Endodermal cell (in vitro differentiated cells): ENCODE measurements around the gene CHMP1A. TPM values are rescaled to one million over a fixed set of nuclear protein-coding genes. Genes with fewer than 3 reads are reported as not detected.

Experiments
- DNase-seq: peaks from one replicate; pipeline ENCODE4 v3.0.0-alpha.2; 2017
- H3K27ac ChIP-seq: 2 replicates; pipeline ENCODE4 v1.5.1; 2013; ENCODE audit warnings: mild to moderate bottlenecking, low read depth, low read length, moderate library complexity
- H3K27me3 ChIP-seq: 2 replicates; pipeline ENCODE4 v1.6.1; 2013; ENCODE audit warnings: mild to moderate bottlenecking, low read length, moderate library complexity; ENCODE audit not compliant: insufficient read depth, control insufficient read depth, poor library complexity, severe bottlenecking
- H3K36me3 ChIP-seq: 2 replicates; pipeline ENCODE4 v1.7.0; 2013; ENCODE audit warnings: mild to moderate bottlenecking, low read length, moderate library complexity; ENCODE audit not compliant: control insufficient read depth, insufficient read depth
- H3K4me1 ChIP-seq: one replicate; pipeline ENCODE4 v1.7.0; 2013; ENCODE audit warnings: low read length; ENCODE audit not compliant: control insufficient read depth, insufficient read depth
- H3K4me3 ChIP-seq: 2 replicates; pipeline ENCODE4 v1.5.1; 2013; ENCODE audit warnings: mild to moderate bottlenecking, low read length, moderate library complexity
- H3K9ac ChIP-seq: 2 replicates; pipeline ENCODE4 v1.6.1; 2013; ENCODE audit warnings: mild to moderate bottlenecking, low read length, moderate library complexity; ENCODE audit not compliant: poor library complexity, severe bottlenecking; ENCODE audit errors: extremely low read depth
- H3K9me3 ChIP-seq: 2 replicates; pipeline ENCODE4 v1.6.1; 2013; ENCODE audit warnings: mild to moderate bottlenecking, low read length, moderate library complexity; ENCODE audit not compliant: control insufficient read depth
- H3K27ac Mint-ChIP-seq: 2 replicates; pipeline ENCODE4 v1.8.0; 2020; ENCODE audit warnings: mixed read lengths
- H3K27me3 Mint-ChIP-seq: 2 replicates; pipeline ENCODE4 v1.8.0; 2021; ENCODE audit warnings: mild to moderate bottlenecking, mixed read lengths; ENCODE audit not compliant: insufficient read depth
- H3K36me3 Mint-ChIP-seq: 2 replicates; pipeline ENCODE4 v1.8.0; 2020; ENCODE audit warnings: low read depth, mixed read lengths
- H3K4me1 Mint-ChIP-seq: 2 replicates; pipeline ENCODE4 v1.8.0; 2020; ENCODE audit warnings: mixed read lengths
- H3K4me3 Mint-ChIP-seq: 2 replicates; pipeline ENCODE4 v1.8.0; 2020; ENCODE audit warnings: mild to moderate bottlenecking, moderate library complexity, mixed read lengths
- H3K9me3 Mint-ChIP-seq: 2 replicates; pipeline ENCODE4 v1.8.0; 2020; ENCODE audit warnings: mild to moderate bottlenecking, mixed read lengths
- CTCF ChIP-seq: fragments of 200-600 bp; sonication (generic); conservative IDR thresholded peaks from 2 replicates; pipeline ENCODE4 v1.5.0; 2021; ENCODE audit warnings: antibody characterized with exemption, mild to moderate bottlenecking
- WGBS, 2 experiments: methylation state at CpG; one replicate each; pipeline versions ENCODE4 v1.1.5 to v1.1.7; 2013; ENCODE audit warnings: missing lambda C conversion rate in 2 of 2, mixed read lengths in 1 of 2; ENCODE audit not compliant: insufficient coverage in 1 of 2, insufficient read length in 1 of 2; 5-methylcytosine and 5-hydroxymethylcytosine counted together
- total RNA-seq, 2 donors: library from RNA; stranded (reverse); fragmentation: NEBNext Ultra II Directional in 1 of 2; extraction: Animal tissue kit (Norgen Biotek cat#: 25700) in 1 of 2; gene quantifications; 2 replicates in 1 of 2; 3 replicates in 1 of 2; pipeline ENCODE4 v1.2.1, GENCODE V29; 2021

CHMP1A gene
- total RNA-seq, 2 donors from 2014 or later, result 104 to 106 TPM

GRCh38 chr16:89617036-89617435 lies 40.5 kb downstream of the CHMP1A start:
- H3K27ac Mint-ChIP-seq, result no peak overlapping the region

GRCh38 chr16:89616623-89617022 lies 40.9 kb downstream of the CHMP1A start:
- DNase-seq, result no peak
- WGBS, 2 experiments, result 95 to 96% methylated on average over 19 to 20 of the region's 20 CpGs

More at GRCh38 chr16:89617036-89617435, 40.5 kb downstream of the CHMP1A start:
- Histone ChIP-seq H3K9ac (no peak overlapping the region), H3K27me3 (no peaks in the 10 kb centered on the region), H3K9me3 (no peaks in the 10 kb centered on the region), H3K36me3 (no peaks in the 10 kb centered on the region), H3K4me3 (no peak overlapping the region), H3K27ac (no peak overlapping the region), H3K4me1 (peaks cover 7% of the 10 kb centered on the region)
- H3K4me3 Mint-ChIP-seq, result no peak overlapping the region
- H3K9me3 Mint-ChIP-seq, result peaks cover 2% of the 10 kb centered on the region
- DNase-seq, result no peak
- H3K4me1 Mint-ChIP-seq, result peaks cover 5% of the 10 kb centered on the region
- peaks cover 3% of the 10 kb centered on the region for H3K27me3 Mint-ChIP-seq
- no peaks in the 10 kb centered on the region for H3K36me3 Mint-ChIP-seq
- WGBS, 2 experiments, result 43 to 73% methylated on average over 2 to 6 of the region's 6 CpGs
- no peak for TF ChIP-seq CTCF

GRCh38 chr16:89615596-89616090 lies 41.9 kb downstream of the CHMP1A start:
- no peaks in the 10 kb centered on the region for H3K36me3 Mint-ChIP-seq
- peaks cover 10% of the 10 kb centered on the region for H3K4me1 Mint-ChIP-seq
- Histone ChIP-seq H3K27ac (no peak overlapping the region), H3K4me3 (no peak overlapping the region), H3K9ac (no peak overlapping the region), H3K4me1 (peaks cover 7% of the 10 kb centered on the region), H3K27me3 (no peaks in the 10 kb centered on the region), H3K9me3 (no peaks in the 10 kb centered on the region), H3K36me3 (no peaks in the 10 kb centered on the region)
- no peaks in the 10 kb centered on the region for H3K27me3 Mint-ChIP-seq
- DNase-seq, result peak; percentile 88
- H3K4me3 Mint-ChIP-seq, result no peak overlapping the region
- peak; percentile 93 for TF ChIP-seq CTCF
- 63 to 69% methylated on average over 9 to 17 of the region's 17 CpGs for WGBS, 2 experiments
- peaks cover 2% of the 10 kb centered on the region for H3K9me3 Mint-ChIP-seq
- H3K27ac Mint-ChIP-seq, result no peak overlapping the region

More at GRCh38 chr16:89616623-89617022, 40.9 kb downstream of the CHMP1A start:
- Mint-ChIP-seq H3K36me3 (no peaks in the 10 kb centered on the region), H3K27me3 (no peaks in the 10 kb centered on the region), H3K4me3 (no peak overlapping the region), H3K9me3 (peaks cover 2% of the 10 kb centered on the region), H3K27ac (no peak overlapping the region), H3K4me1 (peaks cover 6% of the 10 kb centered on the region)
- Histone ChIP-seq H3K4me3 (no peak overlapping the region), H3K9me3 (no peaks in the 10 kb centered on the region), H3K4me1 (peaks cover 7% of the 10 kb centered on the region), H3K27me3 (no peaks in the 10 kb centered on the region), H3K27ac (no peak overlapping the region), H3K36me3 (no peaks in the 10 kb centered on the region), H3K9ac (no peak overlapping the region)
- no peak for TF ChIP-seq CTCF
